HG03575 (cell line): ENCODE measurements around the gene ING3.

ENCODE experiments used
- ATAC-seq: cut with Tn5 transposase; IDR thresholded peaks from one replicate; pipeline ENCODE4 v1.9.1; 2021; ENCODE audit not compliant: unreplicated experiment, insufficient number of reproducible peaks, low FRiP score; ENCODE audit errors: extremely low read depth

Gene ING3

GRCh38 chr7:121020249-121020988, 69.8 kb downstream of the ING3 start:
- no peak for ATAC-seq

GRCh38 chr7:121020989-121021969, 70.7 kb downstream of the ING3 start:
- no peak for ATAC-seq

GRCh38 chr7:121023194-121023593, 72.6 kb downstream of the ING3 start:
- no peak for ATAC-seq

- ATAC-seq: no peak
Observed at GRCh38 chr7:121023683-121024511, 73.3 kb downstream of the ING3 start.

GRCh38 chr7:121024611-121025010, 74.0 kb downstream of the ING3 start:
- no peak for ATAC-seq

GRCh38 chr7:121026159-121026558, 75.6 kb downstream of the ING3 start:
- no peak for ATAC-seq

GRCh38 chr7:121026577-121027111, 76.1 kb downstream of the ING3 start:
- no peak for ATAC-seq
